A549 (cell line): ENCODE results near the gene C1orf174. TPM values are rescaled to one million over a fixed set of nuclear protein-coding genes. Genes with fewer than 3 reads are reported as not detected.

Experiments
- ATAC-seq, 2 experiments: fragments of 200-7000 bp in 1 of 2; fragments of >200 bp in 1 of 2; cut with Nextera tagmentation in 1 of 2; cut with Tn5 transposase in 1 of 2; 3 replicates each; pipeline versions ENCODE4 v1.8.0 to v1.9.1; 2018 to 2020; ENCODE audit warnings: mild to moderate bottlenecking in 1 of 2, moderate library complexity in 1 of 2
- CTCF ChIA-PET: fragments of 300-600 bp; sonication (Branson Sonifier 250); formaldehyde crosslinking; extraction: SDS; loops from one replicate; lab custom pipeline; 2021; ENCODE audit warnings: antibody characterized with exemption, inconsistent platforms; lab: Yijun Ruan, JAX
- POLR2A ChIA-PET: fragments of 350-600 bp; formaldehyde crosslinking; extraction: SDS; loops from one replicate; lab custom pipeline; 2021; ENCODE audit warnings: antibody characterized with exemption, inconsistent platforms; lab: Yijun Ruan, JAX
- DNase-seq, 2 experiments: peaks; one replicate each; pipeline versions ENCODE4 v3.0.0 to v3.0.0-alpha.2; 2011 to 2016; ENCODE audit warnings: low read depth in 1 of 2, low spot score in 1 of 2
- FAIRE-seq: peaks from 2 replicates; lab custom pipeline; 2011; peaks lifted over from hg19 to GRCh38; lab: Jason Lieb, UNC
- H3K27ac ChIP-seq, 2 experiments: fragments of >200 bp; sonication (Bioruptor Twin); formaldehyde crosslinking; 3 replicates each; pipeline ENCODE4 v1.5.1; 2016 to 2017
- H3K4me1 ChIP-seq: fragments of >200 bp; sonication (Bioruptor Twin); formaldehyde crosslinking; 3 replicates; pipeline ENCODE4 v1.6.1; 2016
- H3K4me2 ChIP-seq: fragments of >200 bp; sonication (Bioruptor Twin); formaldehyde crosslinking; 3 replicates; pipeline ENCODE4 v1.6.1; 2016
- H3K4me3 ChIP-seq: fragments of >200 bp; sonication (Bioruptor Twin); formaldehyde crosslinking; 3 replicates; pipeline ENCODE4 v1.5.1; 2016
- H3K9me3 ChIP-seq: fragments of >200 bp; sonication (Bioruptor Twin); formaldehyde crosslinking; 3 replicates; pipeline ENCODE4 v1.6.1; 2016
- CTCF ChIP-seq: fragments of >200 bp; sonication (Bioruptor Twin); formaldehyde crosslinking; IDR thresholded peaks from 3 replicates; pipeline ENCODE4 v1.5.1; 2016
- FOSB ChIP-seq: fragments of 250-450 bp; sonication (Bioruptor Pico); IDR thresholded peaks from 2 replicates; pipeline ENCODE4 v1.5.0; 2020; ENCODE audit warnings: mild to moderate bottlenecking, moderate library complexity
- FOSL2 ChIP-seq, 2 experiments: fragments of 450-650 bp in 1 of 2; fragments of >200 bp in 1 of 2; sonication (Bioruptor Twin) in 1 of 2; formaldehyde crosslinking; IDR thresholded peaks; 2 replicates each; pipeline versions ENCODE4 v1.5.0 to v1.6.1; 2016 to 2020; ENCODE audit warnings: mild to moderate bottlenecking in 1 of 2, moderate library complexity in 1 of 2
- GATA3 ChIP-seq: IDR thresholded peaks from 2 replicates; pipeline ENCODE4 v1.6.1; 2012; ENCODE audit warnings: borderline replicate concordance
- HDAC2 ChIP-seq: fragments of 200-600 bp; sonication (generic); IDR thresholded peaks from 2 replicates; pipeline ENCODE4 v1.6.1; 2016
- HMGXB4 ChIP-seq: fragments of 250-450 bp; sonication (Bioruptor Pico); IDR thresholded peaks from 2 replicates; pipeline ENCODE4 v1.5.0; 2021; ENCODE audit warnings: mild to moderate bottlenecking, moderate library complexity, borderline replicate concordance
- HOXB13 ChIP-seq: fragments of 250-450 bp; sonication (Bioruptor Pico); IDR thresholded peaks from 2 replicates; pipeline ENCODE4 v1.5.0; 2020; ENCODE audit warnings: low read depth, mild to moderate bottlenecking, moderate library complexity
- MYC ChIP-seq: IDR thresholded peaks from 2 replicates; pipeline ENCODE4 v1.6.1; 2012; ENCODE audit warnings: mild to moderate bottlenecking, inconsistent platforms, low read length, improper control_type of control experiment, borderline replicate concordance
- NFE2L2 ChIP-seq: fragments of 150-350 bp; conservative IDR thresholded peaks from 2 replicates; pipeline ENCODE4 v1.6.1; 2014; ENCODE audit warnings: low read length
- NR3C1 ChIP-seq: fragments of >200 bp; sonication (Bioruptor Twin); formaldehyde crosslinking; IDR thresholded peaks from 3 replicates; pipeline ENCODE4 v1.6.1; 2017
- PBX3 ChIP-seq: IDR thresholded peaks from 2 replicates; pipeline ENCODE4 v1.6.1; 2012
- PHF8 ChIP-seq: fragments of 200-600 bp; sonication (generic); IDR thresholded peaks from 2 replicates; pipeline ENCODE4 v1.6.1; 2016; ENCODE audit warnings: low read depth, mild to moderate bottlenecking, antibody characterized with exemption, moderate library complexity, borderline replicate concordance
- RCOR1 ChIP-seq: fragments of 150-350 bp; IDR thresholded peaks from 2 replicates; pipeline ENCODE4 v1.6.1; 2014; ENCODE audit warnings: antibody characterized with exemption, low read length, low read depth
- REST ChIP-seq: fragments of 200-600 bp; sonication (generic); IDR thresholded peaks from 2 replicates; pipeline ENCODE4 v1.6.1; 2016; ENCODE audit warnings: antibody characterized with exemption, mild to moderate bottlenecking, moderate library complexity
- USF2 ChIP-seq: fragments of 450-650 bp; IDR thresholded peaks from 2 replicates; pipeline ENCODE4 v1.6.1; 2014; ENCODE audit warnings: antibody characterized with exemption
- WGBS: methylation state at CpG from one replicate; pipeline ENCODE4 v1.1.6; 2017; ENCODE audit errors: missing lambda C conversion rate; 5-methylcytosine and 5-hydroxymethylcytosine counted together
- polyA plus RNA-seq, 4 experiments: library from polyadenylated mRNA; depleted of rRNA in 3 of 4; stranded (reverse); fragments of >200 nt; fragmentation: RNase III in 1 of 4; extraction: RNeasy Plus Mini Kit Qiagen cat#74134 plus additional on column Dnase treatment in 1 of 4; gene quantifications; 2 replicates in 3 of 4; 3 replicates in 1 of 4; pipeline ENCODE4 v1.2.3, GENCODE V29; 2011 to 2017

C1orf174 gene
- polyA plus RNA-seq, 2 of the 4 experiments (the other 2 are of a cell fraction), result 23.9 to 29.7 TPM

GRCh38 chr1:3899754-3900149 is 320 bp downstream of the C1orf174 start:
- no CpG with 5 or more reads among the region's 26 CpGs for WGBS

GRCh38 chr1:3898994-3899753 is 898 bp downstream of the C1orf174 start:
- 0 out of 3 replicates have a peak, but pooled peaks cover 3% of the 10 kb centered on the region for H3K4me1 ChIP-seq
- H3K4me2 ChIP-seq, result peak overlapping the region; percentile 96
- ATAC-seq (no peak), DNase-seq (peak; percentile 24 to 43)
- H3K27ac ChIP-seq, result peak overlapping the region; percentile 94 to 99
- H3K4me3 ChIP-seq, result peak overlapping the region; percentile 81
- CTCF ChIA-PET, result interaction anchor here (0.8 to 1.6 kb wide), 2 partner anchors 40 to 42 kb away, joined by 3 to 4 read pairs; partner anchors contain the start of gene DFFB
- WGBS, result 17% methylated on average over 8 of the region's 10 CpGs
- POLR2A ChIA-PET, result no interaction called here
- no peak for TF ChIP-seq USF2
- no peak for TF ChIP-seq CTCF
- TF ChIP-seq FOSL2 (IDR thresholded peaks at IDR 0.05), result no peak
- TF ChIP-seq FOSL2 (CRISPR knock-in tag; IDR thresholded peaks at IDR 0.05), result no peak
- TF ChIP-seq HMGXB4 (CRISPR knock-in tag), result no peak
- TF ChIP-seq RCOR1, result no peak
- TF ChIP-seq HOXB13 (CRISPR knock-in tag), result no peak
- no peak for TF ChIP-seq NFE2L2
- TF ChIP-seq PBX3, result no peak
- TF ChIP-seq REST, result no peak
- no peak for TF ChIP-seq HDAC2
- TF ChIP-seq MYC, result no peak
- TF ChIP-seq NR3C1, result no peak
- TF ChIP-seq, all 56 proteins: peak for 0
- no peak for FAIRE-seq
- no peaks in the 10 kb centered on the region for H3K9me3 ChIP-seq

More at GRCh38 chr1:3899754-3900149, 320 bp downstream of the C1orf174 start:
- POLR2A ChIA-PET, result no interaction called here
- FAIRE-seq (no peak), DNase-seq (no peak), ATAC-seq (peak; percentile 5; a peak in 4 of 6 replicates)
- Histone ChIP-seq H3K4me3 (peak overlapping the region; percentile 81), H3K27ac (peak overlapping the region; percentile 94 to 99), H3K9me3 (no peaks in the 10 kb centered on the region), H3K4me2 (peak overlapping the region; percentile 96), H3K4me1 (0 out of 3 replicates have a peak, but pooled peaks cover 3% of the 10 kb centered on the region)
- CTCF ChIA-PET, result interaction anchor here (0.8 to 1.6 kb wide), 2 partner anchors 41 to 42 kb away, joined by 3 to 4 read pairs; partner anchors contain the start of gene DFFB
- TF ChIP-seq FOSB (CRISPR knock-in tag) (no peak), GATA3 (no peak), PHF8 (0 out of 2 replicates have a peak, but pooled peaks have one; percentile 66)
